GM18526 (cell line): Measurements from ENCODE around the gene IL18R1.

Source experiments
- POLR2A ChIP-seq: IDR thresholded peaks from 3 replicates; pipeline ENCODE4 v1.6.1; 2011; ENCODE audit not compliant: insufficient read length; ENCODE audit errors: extremely low read depth

The IL18R1 gene

DNA sequence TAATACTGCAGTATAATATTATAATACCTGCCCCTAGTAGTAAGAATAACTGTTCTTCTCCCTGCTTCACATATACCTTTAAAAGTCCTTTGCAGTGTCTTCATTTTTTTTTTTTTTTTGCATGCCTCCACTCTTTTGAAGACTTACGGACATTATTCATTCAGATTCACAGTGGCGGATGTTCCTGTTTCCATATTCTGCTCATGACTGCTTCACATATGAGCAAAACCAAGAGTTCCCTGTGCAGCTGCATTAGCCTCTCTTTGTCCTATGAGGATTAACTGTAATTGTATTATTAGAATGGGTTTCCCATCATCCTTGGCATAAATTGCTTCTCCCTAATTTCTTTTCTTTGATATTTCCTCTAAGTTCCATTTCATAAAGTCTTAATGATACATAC lies 80.1 kb downstream of the IL18R1 start:
- no peak for TF ChIP-seq POLR2A

DNA sequence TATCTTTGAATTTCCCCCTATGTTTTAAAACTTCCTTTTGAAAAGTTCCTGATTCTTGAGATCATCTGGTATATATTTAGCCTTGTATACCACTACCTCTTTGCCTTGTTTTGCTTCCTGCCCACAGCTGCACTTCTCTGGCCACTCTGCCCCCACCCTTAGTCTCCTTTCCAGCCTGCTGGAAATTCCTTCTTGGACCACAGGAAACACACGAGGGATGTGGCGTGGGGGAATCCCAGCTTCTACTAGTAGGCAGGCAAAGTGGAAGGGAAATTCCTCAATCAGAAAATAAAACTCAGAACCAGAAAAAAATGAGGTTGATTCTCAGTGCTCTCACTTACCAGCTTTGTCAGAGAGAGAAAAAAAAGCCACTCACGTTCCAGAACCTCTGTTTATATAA lies 80.7 kb downstream of the IL18R1 start:
- TF ChIP-seq POLR2A: no peak

DNA sequence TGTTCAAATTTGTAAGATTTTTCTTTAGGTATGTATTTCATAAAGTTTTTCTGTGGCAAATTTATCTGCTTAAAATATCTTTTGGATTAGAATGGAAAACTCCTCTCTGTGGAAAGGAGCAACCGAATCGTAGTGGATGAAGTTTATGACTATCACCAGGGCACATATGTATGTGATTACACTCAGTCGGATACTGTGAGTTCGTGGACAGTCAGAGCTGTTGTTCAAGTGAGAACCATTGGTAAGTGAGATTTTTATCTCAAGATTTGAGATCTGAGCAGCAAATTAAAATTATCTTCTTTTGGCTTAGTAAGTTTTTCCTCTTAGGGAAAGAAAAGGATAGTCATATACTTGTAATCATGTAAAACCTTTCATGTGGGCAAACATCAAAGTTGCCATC lies 81.5 kb downstream of the IL18R1 start:
- TF ChIP-seq POLR2A: no peak

DNA sequence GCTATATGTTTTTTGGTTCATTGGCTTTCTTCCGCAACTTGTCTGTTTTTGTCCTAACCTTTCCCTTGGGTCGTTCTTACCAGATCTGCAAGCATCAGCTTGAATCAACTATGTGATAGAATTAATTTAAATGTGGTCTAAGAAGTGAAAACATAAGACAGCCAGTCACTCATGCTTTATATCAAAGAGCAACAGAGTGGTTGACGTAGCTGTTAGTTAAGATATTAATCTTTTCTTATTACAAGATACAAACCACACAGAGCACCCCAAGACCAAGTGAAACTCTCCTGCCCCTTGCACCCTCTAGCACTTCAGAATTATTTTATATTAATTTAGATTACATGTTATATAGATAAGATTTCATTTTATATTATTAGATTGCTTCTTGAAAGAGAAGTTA lies 82.5 kb downstream of the IL18R1 start:
- no peak for TF ChIP-seq POLR2A

DNA sequence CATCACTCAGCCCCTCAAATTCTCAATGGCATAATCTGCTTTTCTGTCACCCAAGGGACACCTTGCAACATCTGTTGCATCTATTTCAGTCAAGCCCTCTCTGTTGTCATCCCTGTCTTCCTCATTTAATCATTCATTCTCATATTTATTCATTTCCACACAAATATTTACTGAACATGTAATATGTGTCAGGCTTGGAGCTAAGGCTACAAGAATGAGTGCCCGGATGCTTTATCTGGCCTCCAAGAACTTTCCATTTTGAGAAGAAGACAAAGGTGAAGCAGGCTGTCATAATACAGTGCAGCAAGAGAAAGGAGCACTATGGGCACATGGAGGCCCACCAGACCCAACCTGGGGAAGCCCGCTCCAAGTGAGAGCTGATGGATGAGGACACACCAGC lies 83.0 kb downstream of the IL18R1 start:
- no peak for TF ChIP-seq POLR2A

DNA sequence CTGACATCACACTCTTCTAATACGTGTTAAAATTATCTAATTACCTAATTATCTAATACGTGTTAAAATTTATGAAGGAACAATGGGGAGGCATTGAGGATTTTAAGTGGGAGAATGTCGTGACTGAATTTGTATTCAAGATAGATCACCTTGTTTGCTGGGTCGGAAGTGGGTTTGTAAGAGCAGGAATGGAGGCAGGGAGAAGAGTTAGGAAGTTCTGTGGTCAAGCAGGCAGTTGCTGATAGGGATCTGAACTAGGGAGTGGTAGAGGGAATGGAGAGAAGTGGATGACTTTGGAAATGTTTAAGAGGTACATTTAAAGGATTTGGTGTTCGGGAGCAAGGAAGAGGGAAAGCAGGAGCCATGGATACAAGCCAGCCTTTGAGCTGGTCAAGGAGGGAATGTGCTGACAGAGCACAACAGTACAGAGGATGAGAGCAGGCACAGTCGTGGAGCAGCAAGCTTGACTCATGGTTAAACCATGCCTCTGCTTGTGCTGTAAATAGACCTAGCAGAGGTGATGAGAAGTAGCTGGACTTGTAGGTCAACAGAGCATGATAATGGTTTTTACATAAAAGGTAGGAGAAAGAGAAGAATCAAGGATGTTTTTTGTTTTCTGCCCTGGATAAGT lies 83.6 kb downstream of the IL18R1 start:
- TF ChIP-seq POLR2A: no peak

DNA sequence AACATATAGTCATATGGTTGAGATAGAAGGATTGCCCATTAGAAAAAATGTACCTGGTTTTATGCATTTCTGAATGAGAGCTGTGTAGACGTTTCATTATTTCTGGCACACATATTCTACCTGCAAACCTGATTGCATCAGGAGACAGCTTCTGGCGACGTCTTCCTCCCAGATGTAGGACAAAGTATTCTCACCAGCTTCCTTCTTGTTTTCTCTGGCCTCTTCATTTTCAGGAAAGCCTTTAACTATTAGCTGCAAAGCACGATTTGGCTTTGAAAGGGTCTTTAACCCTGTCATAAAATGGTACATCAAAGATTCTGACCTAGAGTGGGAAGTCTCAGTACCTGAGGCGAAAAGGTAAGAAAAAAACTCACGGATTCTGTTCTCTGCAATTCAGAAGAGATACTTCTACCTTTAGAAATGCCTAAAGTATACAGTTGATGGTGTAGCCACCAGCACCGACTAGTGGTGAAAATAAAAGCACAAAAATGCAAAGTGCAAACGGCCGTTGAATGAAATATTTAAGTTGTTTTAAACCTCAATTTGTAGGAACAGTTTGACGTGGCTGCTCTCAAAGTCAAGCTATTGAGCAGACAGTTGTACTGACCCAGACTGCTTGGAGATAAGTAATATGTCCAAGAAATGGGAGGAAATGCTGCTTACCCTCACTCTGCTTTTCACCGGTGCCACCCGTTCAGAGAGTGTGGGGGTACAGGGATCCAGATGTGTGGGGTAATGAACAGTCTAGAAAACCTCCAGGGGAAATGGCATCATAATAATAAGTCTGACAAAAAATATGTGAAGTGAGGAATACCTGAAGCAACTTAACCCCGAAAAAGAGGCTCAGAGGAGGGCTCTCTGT lies 87.6 kb downstream of the IL18R1 start:
- TF ChIP-seq POLR2A: no peak

DNA sequence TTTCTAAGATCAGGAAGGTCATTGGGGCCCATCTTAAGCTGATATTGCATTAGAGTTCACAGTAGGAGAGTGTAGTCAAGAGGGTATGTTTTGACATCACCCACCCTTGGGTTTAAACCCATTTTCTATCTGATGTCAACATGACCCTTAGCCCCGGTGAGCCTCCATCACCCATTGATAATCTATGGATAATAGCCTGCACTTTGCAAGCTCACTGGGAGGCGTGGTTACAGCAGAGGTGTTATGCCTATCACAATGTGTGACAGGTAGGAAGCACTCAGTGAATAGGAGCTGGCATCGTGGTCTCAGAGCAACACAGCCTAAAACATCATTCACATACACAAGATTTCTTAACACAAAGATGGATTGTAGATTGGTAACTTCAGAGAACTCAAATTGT lies 88.6 kb downstream of the IL18R1 start:
- no peak for TF ChIP-seq POLR2A

DNA sequence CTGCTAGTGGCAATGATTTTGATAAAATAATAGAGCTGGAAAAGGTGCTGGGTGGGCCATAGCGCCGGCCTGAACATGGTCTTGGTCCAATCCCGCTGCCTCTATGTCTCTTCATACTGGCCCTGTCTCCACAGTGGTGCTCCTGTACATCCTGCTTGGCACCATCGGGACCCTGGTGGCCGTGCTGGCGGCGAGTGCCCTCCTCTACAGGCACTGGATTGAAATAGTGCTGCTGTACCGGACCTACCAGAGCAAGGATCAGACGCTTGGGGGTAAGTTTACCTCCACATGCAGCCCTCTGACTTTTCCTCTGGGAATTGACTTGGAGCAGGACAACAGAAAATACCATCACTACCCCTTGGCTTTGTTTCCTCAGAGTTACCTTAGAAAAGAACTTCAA lies 91.3 kb downstream of the IL18R1 start:
- no peak for TF ChIP-seq POLR2A
